ENCODE measurements around the gene ACCS.

DNA sequence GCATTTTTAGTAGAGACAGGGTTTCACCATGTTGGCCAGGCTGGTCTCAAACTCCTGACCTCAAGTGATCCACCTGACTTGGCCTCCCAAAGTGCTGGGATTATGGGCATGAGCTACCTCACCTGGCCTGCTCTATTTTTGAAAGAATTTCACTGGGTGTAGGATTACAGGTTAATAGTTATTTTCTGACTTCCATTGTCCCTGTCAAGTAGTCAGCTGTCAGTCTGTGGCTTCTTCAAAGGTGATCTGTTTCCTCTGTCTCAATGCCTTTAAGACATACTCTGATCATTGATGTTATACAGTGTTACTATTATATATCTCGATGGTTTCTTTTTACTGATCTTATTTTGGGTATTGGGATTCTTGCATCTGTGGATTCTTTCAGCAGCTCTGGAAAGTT lies 19.3 kb downstream of the ACCS start:
- TF ChIP-seq, protein P1, sequence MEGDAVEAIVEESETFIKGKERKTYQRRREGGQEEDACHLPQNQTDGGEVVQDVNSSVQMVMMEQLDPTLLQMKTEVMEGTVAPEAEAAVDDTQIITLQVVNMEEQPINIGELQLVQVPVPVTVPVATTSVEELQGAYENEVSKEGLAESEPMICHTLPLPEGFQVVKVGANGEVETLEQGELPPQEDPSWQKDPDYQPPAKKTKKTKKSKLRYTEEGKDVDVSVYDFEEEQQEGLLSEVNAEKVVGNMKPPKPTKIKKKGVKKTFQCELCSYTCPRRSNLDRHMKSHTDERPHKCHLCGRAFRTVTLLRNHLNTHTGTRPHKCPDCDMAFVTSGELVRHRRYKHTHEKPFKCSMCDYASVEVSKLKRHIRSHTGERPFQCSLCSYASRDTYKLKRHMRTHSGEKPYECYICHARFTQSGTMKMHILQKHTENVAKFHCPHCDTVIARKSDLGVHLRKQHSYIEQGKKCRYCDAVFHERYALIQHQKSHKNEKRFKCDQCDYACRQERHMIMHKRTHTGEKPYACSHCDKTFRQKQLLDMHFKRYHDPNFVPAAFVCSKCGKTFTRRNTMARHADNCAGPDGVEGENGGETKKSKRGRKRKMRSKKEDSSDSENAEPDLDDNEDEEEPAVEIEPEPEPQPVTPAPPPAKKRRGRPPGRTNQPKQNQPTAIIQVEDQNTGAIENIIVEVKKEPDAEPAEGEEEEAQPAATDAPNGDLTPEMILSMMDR (IDR thresholded peaks at IDR 0.05) = no peak
- no peak for TF ChIP-seq POLR2A (IDR thresholded peaks at IDR 0.05)
